OCI-LY1 (cell line): ENCODE measurements around the gene RGS9.

ENCODE experiments used
- H2AFZ ChIP-seq: fragments of 200-600 bp; sonication (generic), shearing (Covaris generic); 2 replicates; pipeline ENCODE4 v1.6.0; 2014; ENCODE audit warnings: antibody characterized with exemption, mild to moderate bottlenecking, low read length
- H3F3A ChIP-seq: fragments of 200-600 bp; sonication (generic), shearing (Covaris generic); 2 replicates; pipeline ENCODE4 v1.6.0; 2014; ENCODE audit warnings: mild to moderate bottlenecking, antibody characterized with exemption, low read length, moderate library complexity; ENCODE audit not compliant: insufficient read depth
- H3K27ac ChIP-seq: fragments of 200-600 bp; sonication (generic); 2 replicates; pipeline ENCODE4 v1.5.1; 2014; ENCODE audit warnings: low read length, mixed run types, mild to moderate bottlenecking, low read depth; ENCODE audit not compliant: poor library complexity, severe bottlenecking
- H3K27me3 ChIP-seq: fragments of 200-600 bp; sonication (generic); 2 replicates; pipeline ENCODE4 v1.6.0; 2014; ENCODE audit warnings: antibody characterized with exemption, mild to moderate bottlenecking, low read length, moderate library complexity; ENCODE audit not compliant: insufficient read depth
- H3K36me3 ChIP-seq: fragments of 200-600 bp; sonication (generic); 2 replicates; pipeline ENCODE4 v1.6.1; 2014; ENCODE audit warnings: mild to moderate bottlenecking, antibody characterized with exemption, low read length, moderate library complexity, mixed read lengths; ENCODE audit not compliant: insufficient read depth
- H3K4me1 ChIP-seq: fragments of 200-600 bp; sonication (generic); 2 replicates; pipeline ENCODE4 v1.5.1; 2014; ENCODE audit warnings: mild to moderate bottlenecking, low read length, moderate library complexity; ENCODE audit not compliant: insufficient read depth, severe bottlenecking
- H3K4me2 ChIP-seq: fragments of 200-600 bp; sonication (generic), shearing (Covaris generic); 2 replicates; pipeline ENCODE4 v1.6.1; 2014; ENCODE audit warnings: low read length
- H3K4me3 ChIP-seq: fragments of 200-600 bp; sonication (generic); 2 replicates; pipeline ENCODE4 v1.5.1; 2014; ENCODE audit warnings: low read length, low read depth, mild to moderate bottlenecking, mixed read lengths; ENCODE audit not compliant: poor library complexity, severe bottlenecking
- H3K79me2 ChIP-seq: fragments of 200-600 bp; shearing (Covaris generic); 2 replicates; pipeline ENCODE4 v1.6.1; 2016; ENCODE audit warnings: mixed run types, low read length, mixed read lengths; ENCODE audit not compliant: insufficient read depth
- H3K9ac ChIP-seq: fragments of 200-600 bp; sonication (generic), shearing (Covaris generic); 2 replicates; pipeline ENCODE4 v1.6.1; 2014; ENCODE audit warnings: mild to moderate bottlenecking, low read length, mixed read lengths
- H3K9me2 ChIP-seq: fragments of 200-600 bp; sonication (generic), shearing (Covaris generic); 2 replicates; pipeline ENCODE4 v1.6.1; 2014; ENCODE audit warnings: low read depth, mild to moderate bottlenecking, low read length, mixed read lengths
- H3K9me3 ChIP-seq: fragments of 200-600 bp; shearing (Covaris generic); 2 replicates; pipeline ENCODE4 v1.6.1; 2014; ENCODE audit warnings: low read length, mixed read lengths
- H4K20me1 ChIP-seq: fragments of 200-600 bp; sonication (generic), shearing (Covaris generic); 2 replicates; pipeline ENCODE4 v1.6.0; 2016; ENCODE audit warnings: mild to moderate bottlenecking, low read length; ENCODE audit not compliant: insufficient read depth
- CTCF ChIP-seq: fragments of 200-600 bp; sonication (generic), shearing (Covaris generic); IDR thresholded peaks from 2 replicates; pipeline ENCODE4 v1.5.1; 2017; ENCODE audit warnings: mild to moderate bottlenecking, antibody characterized with exemption, low read length, moderate library complexity, mixed read lengths
- EZH2 ChIP-seq: fragments of 200-600 bp; sonication (generic), shearing (Covaris generic); IDR thresholded peaks from 2 replicates; pipeline ENCODE4 v1.8.0; 2017; ENCODE audit warnings: borderline replicate concordance, mixed run types, mild to moderate bottlenecking, antibody characterized with exemption, low read length, moderate library complexity, mixed read lengths

RGS9 gene

GRCh38 chr17:65190467-65191097 is 53.4 kb downstream of the RGS9 start:
- Histone ChIP-seq H3K27ac (no peak overlapping the region), H4K20me1 (no peaks in the 10 kb centered on the region), H3K9me2 (no peaks in the 10 kb centered on the region), H3K4me1 (no peaks in the 10 kb centered on the region), H3K9ac (no peak overlapping the region), H3K36me3 (no peaks in the 10 kb centered on the region), H3K27me3 (peaks cover 10% of the 10 kb centered on the region), H3F3A (no peaks in the 10 kb centered on the region), H3K79me2 (no peaks in the 10 kb centered on the region), H3K4me2 (no peak overlapping the region), H3K9me3 (no peaks in the 10 kb centered on the region), H2AFZ (no peak overlapping the region), H3K4me3 (no peak overlapping the region)
- TF ChIP-seq CTCF (no peak), EZH2 (no peak)

- no peak overlapping the region for H3K9ac ChIP-seq
- no peak overlapping the region for H3K4me3 ChIP-seq
- no peaks in the 10 kb centered on the region for H4K20me1 ChIP-seq
- no peaks in the 10 kb centered on the region for H3K79me2 ChIP-seq
- no peaks in the 10 kb centered on the region for H3F3A ChIP-seq
- no peak overlapping the region for H3K4me2 ChIP-seq
- H2AFZ ChIP-seq: no peak overlapping the region
- H3K9me3 ChIP-seq: no peaks in the 10 kb centered on the region
- TF ChIP-seq CTCF: no peak
- no peak for TF ChIP-seq EZH2
- no peaks in the 10 kb centered on the region for H3K36me3 ChIP-seq
- no peaks in the 10 kb centered on the region for H3K9me2 ChIP-seq
- peaks cover 10% of the 10 kb centered on the region; the same call in 1 of the 2 replicates for H3K27me3 ChIP-seq
- H3K4me1 ChIP-seq: no peaks in the 10 kb centered on the region
- no peak overlapping the region for H3K27ac ChIP-seq
These were observed 54.9 kb downstream of the RGS9 start for GRCh38 chr17:65191811-65192740.

GRCh38 chr17:65193305-65193704 is 56.1 kb downstream of the RGS9 start:
- no peaks in the 10 kb centered on the region for H3K36me3 ChIP-seq
- H3K9me2 ChIP-seq: no peaks in the 10 kb centered on the region
- H3K9ac ChIP-seq: no peak overlapping the region
- no peak overlapping the region for H3K4me3 ChIP-seq
- TF ChIP-seq CTCF: no peak
- TF ChIP-seq EZH2: no peak
- no peak overlapping the region for H3K4me2 ChIP-seq
- H3F3A ChIP-seq: no peaks in the 10 kb centered on the region
- 0 out of 2 replicates have a peak, but pooled peaks cover 5% of the 10 kb centered on the region for H3K27me3 ChIP-seq
- H4K20me1 ChIP-seq: no peaks in the 10 kb centered on the region
- no peaks in the 10 kb centered on the region for H3K79me2 ChIP-seq
- no peak overlapping the region for H2AFZ ChIP-seq
- no peaks in the 10 kb centered on the region for H3K9me3 ChIP-seq
- H3K27ac ChIP-seq: no peak overlapping the region
- H3K4me1 ChIP-seq: no peaks in the 10 kb centered on the region
